Neuronal stem cell (in vitro differentiated cells): ENCODE data around the gene ST7.

Experiments used
- DNase-seq: peaks from one replicate; pipeline ENCODE4 v3.0.0-alpha.2; 2013; ENCODE audit warnings: low spot score
- H2AFZ ChIP-seq: one replicate; pipeline ENCODE4 v1.6.1; 2013; ENCODE audit warnings: mild to moderate bottlenecking, low read length, inconsistent platforms
- H2AK5ac ChIP-seq: 2 replicates; pipeline ENCODE4 v1.6.1; 2013; ENCODE audit warnings: low read depth, mild to moderate bottlenecking, inconsistent platforms, low read length, moderate library complexity, mixed read lengths
- H2BK120ac ChIP-seq: 2 replicates; pipeline ENCODE4 v1.6.1; 2013; ENCODE audit warnings: low read depth, mild to moderate bottlenecking, inconsistent platforms, low read length, moderate library complexity, mixed read lengths
- H2BK12ac ChIP-seq: one replicate; pipeline ENCODE4 v1.6.1; 2013; ENCODE audit warnings: low read length, inconsistent platforms
- H2BK15ac ChIP-seq: 2 replicates; pipeline ENCODE4 v1.6.1; 2013; ENCODE audit warnings: mild to moderate bottlenecking, low read length, inconsistent platforms, mixed read lengths
- H2BK5ac ChIP-seq: one replicate; pipeline ENCODE4 v1.6.1; 2013; ENCODE audit warnings: inconsistent platforms, mild to moderate bottlenecking, low read length, moderate library complexity
- H3K14ac ChIP-seq: one replicate; pipeline ENCODE4 v1.6.1; 2013; ENCODE audit warnings: low read length, inconsistent platforms
- H3K18ac ChIP-seq: 2 replicates; pipeline ENCODE4 v1.6.1; 2013; ENCODE audit warnings: low read length, inconsistent platforms
- H3K23ac ChIP-seq: 2 replicates; pipeline ENCODE4 v1.6.1; 2013; ENCODE audit warnings: low read depth, mild to moderate bottlenecking, mixed read lengths, low read length, inconsistent platforms; ENCODE audit not compliant: poor library complexity
- H3K27ac ChIP-seq: replicated peaks from 3 replicates; pipeline ENCODE4 v1.5.1; 2013; ENCODE audit warnings: low read length, inconsistent platforms
- H3K27me3 ChIP-seq, 3 experiments: 2 replicates each; pipeline ENCODE4 v1.6.1; 2013; ENCODE audit warnings: low read length in 3 of 3, mild to moderate bottlenecking in 2 of 3, inconsistent platforms in 1 of 3, low read depth in 1 of 3, mixed read lengths in 1 of 3, moderate library complexity in 1 of 3; ENCODE audit not compliant: control insufficient read depth in 3 of 3, insufficient read depth in 3 of 3
- H3K36me3 ChIP-seq, 2 donors: replicated peaks in 1 of 2; 2 replicates each; pipeline ENCODE4 v1.6.1; 2013; ENCODE audit warnings: low read length in 2 of 2; ENCODE audit not compliant: control insufficient read depth in 2 of 2, insufficient read depth in 2 of 2
- H3K4ac ChIP-seq: 2 replicates; pipeline ENCODE4 v1.6.1; 2013; ENCODE audit warnings: inconsistent platforms, mild to moderate bottlenecking, low read length, moderate library complexity
- H3K4me1 ChIP-seq, 2 donors: 1 replicate in 1 of 2; 2 replicates in 1 of 2; pipeline ENCODE4 v1.6.1; 2013; ENCODE audit warnings: low read length in 2 of 2, low read depth in 1 of 2; ENCODE audit not compliant: control insufficient read depth in 2 of 2, insufficient read depth in 1 of 2
- H3K4me2 ChIP-seq: one replicate; pipeline ENCODE4 v1.6.1; 2013; ENCODE audit warnings: mild to moderate bottlenecking, low read length, inconsistent platforms; ENCODE audit not compliant: insufficient read depth, poor library complexity, severe bottlenecking
- H3K4me3 ChIP-seq, 2 donors: 2 replicates each; pipeline ENCODE4 v1.5.1; 2013; ENCODE audit warnings: low read length in 2 of 2, mild to moderate bottlenecking in 2 of 2, inconsistent platforms in 1 of 2, moderate library complexity in 1 of 2
- H3K79me1 ChIP-seq: one replicate; pipeline ENCODE4 v1.6.1; 2013; ENCODE audit warnings: low read depth, mild to moderate bottlenecking, inconsistent platforms, low read length, moderate library complexity
- H3K9ac ChIP-seq: one replicate; pipeline ENCODE4 v1.6.1; 2013; ENCODE audit warnings: mild to moderate bottlenecking, low read depth, low read length, inconsistent platforms; ENCODE audit not compliant: poor library complexity
- H3K9me3 ChIP-seq, 2 donors: replicated peaks in 1 of 2; 2 replicates each; pipeline versions ENCODE3 to v1.6.1; 2013; ENCODE audit warnings: low read length in 2 of 2, mild to moderate bottlenecking in 2 of 2, inconsistent platforms in 1 of 2, low read depth in 1 of 2, mixed read lengths in 1 of 2, moderate library complexity in 1 of 2; ENCODE audit not compliant: control insufficient read depth in 2 of 2, insufficient read depth in 1 of 2
- H4K8ac ChIP-seq: one replicate; pipeline ENCODE4 v1.6.1; 2013; ENCODE audit warnings: low read depth, mild to moderate bottlenecking, inconsistent platforms, low read length, moderate library complexity
- H4K91ac ChIP-seq: one replicate; pipeline ENCODE4 v1.6.1; 2013; ENCODE audit warnings: low read length, low read depth, mild to moderate bottlenecking, inconsistent platforms; ENCODE audit not compliant: poor library complexity
- WGBS, 2 donors: extraction: QIAGEN DNeasy Blood & Tissue Kit; methylation state at CpG; one replicate each; pipeline ENCODE4 v1.1.7; 2013; ENCODE audit warnings: missing lambda C conversion rate in 2 of 2, mixed read lengths in 1 of 2; ENCODE audit not compliant: insufficient read length in 2 of 2, insufficient replicate concordance in 1 of 2; ENCODE audit errors: extremely low coverage in 2 of 2; 5-methylcytosine and 5-hydroxymethylcytosine counted together

The ST7 gene

DNA sequence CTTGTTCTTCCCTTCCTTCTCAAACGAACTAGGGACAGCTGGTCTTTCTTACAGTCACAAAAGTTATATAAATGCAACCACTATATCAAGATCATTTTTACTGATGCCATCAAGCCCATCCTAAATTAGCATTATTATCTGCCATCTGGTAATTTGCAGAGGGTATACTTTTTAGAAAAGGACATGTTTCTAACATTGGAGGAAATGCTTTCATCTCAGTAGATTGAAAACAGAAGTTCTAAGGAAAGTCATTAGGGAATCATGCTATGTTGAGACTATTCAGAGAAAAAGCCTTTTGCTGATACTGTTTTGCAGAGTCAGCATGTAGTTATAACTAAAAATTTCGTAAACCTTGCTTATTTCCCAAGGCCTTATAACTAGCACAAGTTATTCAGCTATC, 222.9 kb downstream of the ST7 start:
- no peak overlapping the region for H3K23ac ChIP-seq
- no peak overlapping the region for H2BK12ac ChIP-seq
- DNase-seq: no peak
- H3K36me3 ChIP-seq: peaks cover 0 to 26% of the 10 kb centered on the region in 2 donors
- no peak overlapping the region for H2BK120ac ChIP-seq
- H2AFZ ChIP-seq: no peak overlapping the region
- no peak overlapping the region for H2BK5ac ChIP-seq
- H3K79me1 ChIP-seq: no peaks in the 10 kb centered on the region
- H3K18ac ChIP-seq: no peak overlapping the region
- no peak overlapping the region for H3K4ac ChIP-seq
- no peak overlapping the region for H4K91ac ChIP-seq
- no peaks in the 10 kb centered on the region for H3K9me3 ChIP-seq
- no peak overlapping the region for H3K4me2 ChIP-seq
- no peak overlapping the region for H2AK5ac ChIP-seq
- H3K14ac ChIP-seq: no peak overlapping the region
- no peak overlapping the region for H3K27ac ChIP-seq
- WGBS, 2 donors: no CpG with 5 or more reads among the region's 2 CpGs
- H3K4me1 ChIP-seq: peaks cover 0 to 9% of the 10 kb centered on the region in 2 donors
- H3K27me3 ChIP-seq: no peaks in the 10 kb centered on the region
- no peak overlapping the region for H2BK15ac ChIP-seq
- H3K4me3 ChIP-seq: no peak overlapping the region
- no peak overlapping the region for H4K8ac ChIP-seq
- H3K9ac ChIP-seq: no peak overlapping the region

DNA sequence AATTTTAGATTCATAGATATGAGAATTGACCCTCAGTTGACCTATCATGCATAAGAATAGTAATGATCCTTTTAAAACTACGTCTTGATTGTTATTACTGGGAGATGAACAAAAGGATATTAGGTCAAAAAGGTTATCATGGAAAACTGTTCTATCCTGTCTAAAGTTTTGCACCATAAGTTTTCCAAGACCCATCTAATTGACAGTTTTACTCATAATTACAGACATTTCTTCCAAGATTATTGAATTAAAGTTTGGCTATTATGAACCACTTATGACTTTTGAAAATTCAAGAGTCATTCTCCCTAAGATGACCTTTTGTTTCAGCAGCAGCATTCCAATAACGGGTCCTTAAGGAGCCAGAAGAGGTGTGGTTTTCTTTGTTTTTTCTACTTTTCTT, 225.3 kb downstream of the ST7 start:
- Histone ChIP-seq H4K91ac (no peak overlapping the region), H3K18ac (no peak overlapping the region), H2BK120ac (no peak overlapping the region), H3K14ac (no peak overlapping the region), H3K27me3 (no peaks in the 10 kb centered on the region), H3K23ac (no peak overlapping the region), H2BK12ac (no peak overlapping the region), H3K4ac (no peak overlapping the region), H3K4me2 (no peak overlapping the region), H3K79me1 (no peaks in the 10 kb centered on the region), H3K4me3 (no peak overlapping the region), H2BK5ac (no peak overlapping the region), H2BK15ac (no peak overlapping the region), H4K8ac (no peak overlapping the region), H2AK5ac (no peak overlapping the region), H3K9me3 (no peaks in the 10 kb centered on the region), H3K9ac (no peak overlapping the region), H2AFZ (no peak overlapping the region), H3K4me1 (peaks cover 0 to 2% of the 10 kb centered on the region in 2 donors), H3K36me3 (peaks cover 0 to 12% of the 10 kb centered on the region in 2 donors), H3K27ac (no peak overlapping the region)
- no CpG with 5 or more reads among the region's 2 CpGs for WGBS, 2 donors
- DNase-seq: no peak

- Histone ChIP-seq H3K14ac (no peak overlapping the region), H3K4me1 (peaks cover 0 to 1% of the 10 kb centered on the region in 2 donors), H3K27ac (no peak overlapping the region), H4K8ac (no peak overlapping the region), H3K23ac (no peak overlapping the region), H3K36me3 (peaks cover 0 to 8% of the 10 kb centered on the region in 2 donors), H3K27me3 (no peaks in the 10 kb centered on the region), H3K4me3 (no peak overlapping the region), H2BK12ac (no peak overlapping the region), H2BK120ac (no peak overlapping the region), H3K9me3 (no peaks in the 10 kb centered on the region), H2AK5ac (no peak overlapping the region), H2BK5ac (no peak overlapping the region), H4K91ac (no peak overlapping the region), H3K9ac (no peak overlapping the region), H3K4me2 (no peak overlapping the region), H2AFZ (no peak overlapping the region), H3K79me1 (no peaks in the 10 kb centered on the region), H2BK15ac (no peak overlapping the region), H3K18ac (no peak overlapping the region), H3K4ac (no peak overlapping the region)
- no CpG with 5 or more reads among the region's 2 CpGs for WGBS, 2 donors
- no peak for DNase-seq
Measured at GRCh38 chr7:117179701-117180100, 226.4 kb downstream of the ST7 start.

GRCh38 chr7:117183729-117184128, 230.4 kb downstream of the ST7 start:
- no peak overlapping the region for H4K91ac ChIP-seq
- H3K18ac ChIP-seq: no peak overlapping the region
- no peak overlapping the region for H2BK120ac ChIP-seq
- no peaks in the 10 kb centered on the region for H3K27me3 ChIP-seq
- no peak overlapping the region for H4K8ac ChIP-seq
- H2AFZ ChIP-seq: no peak overlapping the region
- no peak overlapping the region for H2BK5ac ChIP-seq
- WGBS, 2 donors: no CpG with 5 or more reads among the region's 2 CpGs
- H3K23ac ChIP-seq: no peak overlapping the region
- H3K27ac ChIP-seq: no peak overlapping the region
- H3K4ac ChIP-seq: no peak overlapping the region
- H2BK12ac ChIP-seq: no peak overlapping the region
- peaks cover 0 to 4% of the 10 kb centered on the region in 2 donors for H3K36me3 ChIP-seq
- no peaks in the 10 kb centered on the region for H3K9me3 ChIP-seq
- no peak overlapping the region for H3K4me2 ChIP-seq
- H2BK15ac ChIP-seq: no peak overlapping the region
- no peak overlapping the region for H3K4me3 ChIP-seq
- DNase-seq: no peak
- H3K4me1 ChIP-seq: no peaks in the 10 kb centered on the region
- no peak overlapping the region for H2AK5ac ChIP-seq
- no peaks in the 10 kb centered on the region for H3K79me1 ChIP-seq
- H3K14ac ChIP-seq: no peak overlapping the region
- no peak overlapping the region for H3K9ac ChIP-seq
